Iris pigment epithelial cell (primary cell): ENCODE results near the gene CP.

Experiments used
- DNase-seq: peaks from one replicate; pipeline ENCODE4 v3.0.0-alpha.2; 2011; ENCODE audit warnings: low read depth

Gene CP

GRCh38 chr3:149122721-149123578 is 98.7 kb downstream of the CP start:
- peak; percentile 30 for DNase-seq
